ENCODE results near the gene MYOM1. TPM values are rescaled to one million over a fixed set of nuclear protein-coding genes. Genes with fewer than 3 reads are reported as not detected.
A peak's percentile ranks its signal among the peaks of the same experiment; 100 is the strongest.
"Not testable (repeated sequence)": the region's sequence is repeated elsewhere in the genome, so short reads cannot be mapped to it uniquely, and the experiment has no call there.

Gene MYOM1
- total RNA-seq, 2 experiments from 2014 or later, result 0.71 to 2.1 TPM

GRCh38 chr18:3089579-3089978 lies 130.2 kb downstream of the MYOM1 start:
- H3K27ac Mint-ChIP-seq, result no peak overlapping the region
- H3K4me3 Mint-ChIP-seq, result no peak overlapping the region
- H3K9me3 Mint-ChIP-seq, result no peaks in the 10 kb centered on the region
- H3K27me3 Mint-ChIP-seq, result no peaks in the 10 kb centered on the region
- peaks cover 10% of the 10 kb centered on the region for H3K4me1 Mint-ChIP-seq
- no peak for DNase-seq
- no peaks in the 10 kb centered on the region for H3K36me3 Mint-ChIP-seq (ENCODE audit: low read depth)
- ChIA-PET CTCF (interaction anchor here (1.0 to 3.3 kb wide), 2 partner anchors 11 to 23 kb away, joined by 4 to 13 read pairs; no protein-coding TSS in a partner anchor), POLR2A (no interaction called here)

- ChIA-PET CTCF (interaction anchor here (1.0 to 3.3 kb wide), 4 partner anchors 9 to 26 kb away, joined by 3 to 13 read pairs (median 4); no protein-coding TSS in a partner anchor), POLR2A (no interaction called here)
- Mint-ChIP-seq H3K9me3 (no peaks in the 10 kb centered on the region), H3K4me3 (no peak overlapping the region), H3K27ac (no peak overlapping the region), H3K4me1 (peaks cover 10% of the 10 kb centered on the region), H3K27me3 (peaks cover 2% of the 10 kb centered on the region), H3K36me3 (ENCODE audit: low read depth) (no peaks in the 10 kb centered on the region)
- DNase-seq, result no peak
Measured at GRCh38 chr18:3088449-3088848, 131.3 kb downstream of the MYOM1 start.

GRCh38 chr18:3086871-3087270 lies 132.9 kb downstream of the MYOM1 start:
- DNase-seq, result no peak
- Mint-ChIP-seq H3K27me3 (peaks cover 2% of the 10 kb centered on the region), H3K36me3 (ENCODE audit: low read depth) (no peaks in the 10 kb centered on the region), H3K9me3 (no peaks in the 10 kb centered on the region), H3K4me3 (no peak overlapping the region), H3K27ac (no peak overlapping the region), H3K4me1 (peaks cover 10% of the 10 kb centered on the region)
- ChIA-PET CTCF (interaction anchor here (0.5 to 1.0 kb wide), 5 partner anchors 15 to 510 kb away, joined by 3 to 5 read pairs (median 3); no protein-coding TSS in a partner anchor), POLR2A (no interaction called here)

GRCh38 chr18:3085612-3086011 lies 134.2 kb downstream of the MYOM1 start:
- Mint-ChIP-seq H3K27ac (no peak overlapping the region), H3K36me3 (ENCODE audit: low read depth) (no peaks in the 10 kb centered on the region), H3K9me3 (no peaks in the 10 kb centered on the region), H3K27me3 (peaks cover 2% of the 10 kb centered on the region), H3K4me3 (no peak overlapping the region), H3K4me1 (peaks cover 10% of the 10 kb centered on the region)
- POLR2A ChIA-PET, result no interaction called here
- CTCF ChIA-PET, result no interaction called here
- DNase-seq, result no peak

GRCh38 chr18:3084206-3084605 lies 135.6 kb downstream of the MYOM1 start:
- Mint-ChIP-seq H3K4me1 (peaks cover 10% of the 10 kb centered on the region), H3K27me3 (peaks cover 2% of the 10 kb centered on the region), H3K36me3 (ENCODE audit: low read depth) (no peaks in the 10 kb centered on the region), H3K4me3 (no peak overlapping the region), H3K9me3 (no peaks in the 10 kb centered on the region), H3K27ac (no peak overlapping the region)
- no peak for DNase-seq
- ChIA-PET POLR2A (no interaction called here), CTCF (interaction anchor here (1.0 kb wide), 1 partner anchor 13 kb away, joined by 3 read pairs; no protein-coding TSS in a partner anchor)

GRCh38 chr18:3083766-3084165 lies 136.0 kb downstream of the MYOM1 start:
- Mint-ChIP-seq H3K36me3 (ENCODE audit: low read depth) (no peaks in the 10 kb centered on the region), H3K27ac (no peak overlapping the region), H3K4me1 (peaks cover 10% of the 10 kb centered on the region), H3K4me3 (no peak overlapping the region), H3K27me3 (peaks cover 2% of the 10 kb centered on the region), H3K9me3 (no peaks in the 10 kb centered on the region)
- POLR2A ChIA-PET, result no interaction called here
- DNase-seq, result no peak
- CTCF ChIA-PET, result interaction anchor here (1.0 to 1.7 kb wide), 2 partner anchors 14 to 21 kb away, joined by 3 to 4 read pairs; no protein-coding TSS in a partner anchor

- Mint-ChIP-seq H3K4me3 (no peak overlapping the region), H3K36me3 (ENCODE audit: low read depth) (no peaks in the 10 kb centered on the region), H3K9me3 (no peaks in the 10 kb centered on the region), H3K27me3 (peaks cover 2% of the 10 kb centered on the region), H3K27ac (no peak overlapping the region), H3K4me1 (no peaks in the 10 kb centered on the region)
- ChIA-PET POLR2A (no interaction called here), CTCF (no interaction called here)
- DNase-seq, result no peak
Measured at GRCh38 chr18:3081584-3081991, 138.2 kb downstream of the MYOM1 start.

GRCh38 chr18:3079653-3080052 lies 140.1 kb downstream of the MYOM1 start:
- no peaks in the 10 kb centered on the region for H3K36me3 Mint-ChIP-seq (ENCODE audit: low read depth)
- POLR2A ChIA-PET, result no interaction called here
- H3K27ac Mint-ChIP-seq, result no peak overlapping the region
- no peak for DNase-seq
- H3K4me3 Mint-ChIP-seq, result no peak overlapping the region
- H3K4me1 Mint-ChIP-seq, result peaks cover 11% of the 10 kb centered on the region
- CTCF ChIA-PET, result interaction anchor here (1.3 to 9.0 kb wide), 4 partner anchors 10 to 85 kb away, joined by 3 to 83 read pairs (median 10); no protein-coding TSS in a partner anchor
- H3K27me3 Mint-ChIP-seq, result peaks cover 2% of the 10 kb centered on the region
- H3K9me3 Mint-ChIP-seq, result no peaks in the 10 kb centered on the region

- no peak for DNase-seq
- no peaks in the 10 kb centered on the region for H3K36me3 Mint-ChIP-seq (ENCODE audit: low read depth)
- ChIA-PET POLR2A (interaction anchor here (1.5 kb wide), 1 partner anchor 13 kb away, joined by 4 read pairs; no protein-coding TSS in a partner anchor), CTCF (interaction anchor here (1.1 to 9.0 kb wide), 2 partner anchors 13 to 20 kb away, joined by 3 to 83 read pairs; no protein-coding TSS in a partner anchor)
- no peaks in the 10 kb centered on the region for H3K27me3 Mint-ChIP-seq
- H3K4me3 Mint-ChIP-seq, result no peak overlapping the region
- no peaks in the 10 kb centered on the region for H3K9me3 Mint-ChIP-seq
- peaks cover 26% of the 10 kb centered on the region for H3K4me1 Mint-ChIP-seq
- peak overlapping the region; percentile 64 for H3K27ac Mint-ChIP-seq
Measured at GRCh38 chr18:3075491-3075890, 144.3 kb downstream of the MYOM1 start.

- Mint-ChIP-seq H3K9me3 (no peaks in the 10 kb centered on the region), H3K27ac (no peak overlapping the region), H3K36me3 (ENCODE audit: low read depth) (no peaks in the 10 kb centered on the region), H3K27me3 (no peaks in the 10 kb centered on the region), H3K4me1 (peaks cover 40% of the 10 kb centered on the region), H3K4me3 (no peak overlapping the region)
- CTCF ChIA-PET, result interaction anchor here (0.6 to 9.0 kb wide), 5 partner anchors 11 to 60 kb away, joined by 3 to 83 read pairs (median 3); no protein-coding TSS in a partner anchor
- no peak for DNase-seq
- POLR2A ChIA-PET, result no interaction called here
Measured at GRCh38 chr18:3074087-3074486, 145.7 kb downstream of the MYOM1 start.

- H3K36me3 Mint-ChIP-seq (ENCODE audit: low read depth); H3K27ac Mint-ChIP-seq; H3K4me3 Mint-ChIP-seq; DNase-seq; H3K9me3 Mint-ChIP-seq; H3K27me3 Mint-ChIP-seq; POLR2A ChIA-PET: not testable (repeated sequence)
- H3K4me1 Mint-ChIP-seq, result peaks cover 46% of the 10 kb centered on the region
- CTCF ChIA-PET, result interaction anchor here (0.5 to 9.0 kb wide), 4 partner anchors 11 to 113 kb away, joined by 3 to 83 read pairs (median 4); no protein-coding TSS in a partner anchor
Measured at GRCh38 chr18:3073353-3073752, 146.4 kb downstream of the MYOM1 start.

- ChIA-PET CTCF (interaction anchor here (0.7 to 9.0 kb wide), 4 partner anchors 9 to 86 kb away, joined by 3 to 83 read pairs (median 6); no protein-coding TSS in a partner anchor), POLR2A (interaction anchor here (0.7 kb wide), 1 partner anchor 25 kb away, joined by 3 read pairs; no protein-coding TSS in a partner anchor)
- no peaks in the 10 kb centered on the region for H3K9me3 Mint-ChIP-seq
- H3K27ac Mint-ChIP-seq, result no peak overlapping the region
- DNase-seq, result no peak
- H3K36me3 Mint-ChIP-seq (ENCODE audit: low read depth), result no peaks in the 10 kb centered on the region
- H3K4me1 Mint-ChIP-seq, result peaks cover 63% of the 10 kb centered on the region
- H3K4me3 Mint-ChIP-seq, result no peak overlapping the region
- no peaks in the 10 kb centered on the region for H3K27me3 Mint-ChIP-seq
Measured at GRCh38 chr18:3071676-3072075, 148.1 kb downstream of the MYOM1 start.

GRCh38 chr18:3069671-3070433 lies 149.9 kb downstream of the MYOM1 start:
- ChIA-PET POLR2A (no interaction called here), CTCF (interaction anchor here (0.9 kb wide), 1 partner anchor 176 kb away, joined by 3 read pairs; no protein-coding TSS in a partner anchor)
- H3K27ac Mint-ChIP-seq, result peak overlapping the region; percentile 71
- peaks cover 60% of the 10 kb centered on the region for H3K4me1 Mint-ChIP-seq
- no peak for DNase-seq
- H3K4me3 Mint-ChIP-seq, result peak overlapping the region; percentile 33
- H3K27me3 Mint-ChIP-seq, result no peaks in the 10 kb centered on the region
- no peaks in the 10 kb centered on the region for H3K36me3 Mint-ChIP-seq (ENCODE audit: low read depth)
- no peaks in the 10 kb centered on the region for H3K9me3 Mint-ChIP-seq

Measured in activated CD4-positive, alpha-beta T cell treated with anti-CD3 and anti-CD28 coated beads, Interleukin-2, amount 10 ng/mL, durations not matched to agents 7 days and 5 days (primary cell).